Tibial artery (tissue), 4 donors: ENCODE results near the gene RNF144A.

ENCODE experiments used
- DNase-seq, 2 donors: peaks; one replicate each; pipeline ENCODE4 v3.0.0-alpha.2; 2019
- H3K27ac ChIP-seq, 2 donors: fragments of 200-600 bp; sonication (generic) in 1 of 2; 1 replicate in 1 of 2; 2 replicates in 1 of 2; pipeline ENCODE4 v1.5.1; 2018 to 2019; ENCODE audit warnings: mild to moderate bottlenecking in 1 of 2
- H3K27me3 ChIP-seq, 2 donors: fragments of 200-600 bp; sonication (generic) in 1 of 2; one replicate each; pipeline versions ENCODE4 v1.5.1 to v1.6.0; 2016 to 2019
- H3K36me3 ChIP-seq, 3 donors: fragments of 200-600 bp; sonication (generic) in 2 of 3; one replicate each; pipeline ENCODE4 v1.5.1; 2016 to 2019; ENCODE audit warnings: mild to moderate bottlenecking in 2 of 3
- H3K4me1 ChIP-seq, 4 donors: fragments of 200-600 bp; sonication (generic) in 2 of 4; 1 replicate in 3 of 4; 2 replicates in 1 of 4; pipeline ENCODE4 v1.5.1; 2016 to 2019
- H3K4me3 ChIP-seq, 2 donors: fragments of 200-600 bp; sonication (generic) in 1 of 2; 1 replicate in 1 of 2; 2 replicates in 1 of 2; pipeline ENCODE4 v1.5.1; 2018 to 2019; ENCODE audit warnings: mild to moderate bottlenecking in 2 of 2
- H3K9me3 ChIP-seq, 3 donors: fragments of 200-600 bp; sonication (generic) in 1 of 3; one replicate each; pipeline ENCODE4 v1.5.1; 2016 to 2019
- intact Hi-C: fragments of 100-400 bp; cut with DNase I; formaldehyde crosslinking; loops from one replicate; pipeline ENCODE4 v1.15.0; 2023; ENCODE audit warnings: low total_unique reads
- TF ChIP-seq, protein P1 (sequence below), 2 experiments: fragments of 200-600 bp in 1 of 2; fragments of 450-650 bp in 1 of 2; IDR thresholded peaks; one replicate each; pipeline ENCODE4 v1.5.1; 2017 to 2019; ENCODE audit warnings: antibody characterized with exemption in 2 of 2, mild to moderate bottlenecking in 1 of 2, moderate library complexity in 1 of 2

RNF144A gene

DNA sequence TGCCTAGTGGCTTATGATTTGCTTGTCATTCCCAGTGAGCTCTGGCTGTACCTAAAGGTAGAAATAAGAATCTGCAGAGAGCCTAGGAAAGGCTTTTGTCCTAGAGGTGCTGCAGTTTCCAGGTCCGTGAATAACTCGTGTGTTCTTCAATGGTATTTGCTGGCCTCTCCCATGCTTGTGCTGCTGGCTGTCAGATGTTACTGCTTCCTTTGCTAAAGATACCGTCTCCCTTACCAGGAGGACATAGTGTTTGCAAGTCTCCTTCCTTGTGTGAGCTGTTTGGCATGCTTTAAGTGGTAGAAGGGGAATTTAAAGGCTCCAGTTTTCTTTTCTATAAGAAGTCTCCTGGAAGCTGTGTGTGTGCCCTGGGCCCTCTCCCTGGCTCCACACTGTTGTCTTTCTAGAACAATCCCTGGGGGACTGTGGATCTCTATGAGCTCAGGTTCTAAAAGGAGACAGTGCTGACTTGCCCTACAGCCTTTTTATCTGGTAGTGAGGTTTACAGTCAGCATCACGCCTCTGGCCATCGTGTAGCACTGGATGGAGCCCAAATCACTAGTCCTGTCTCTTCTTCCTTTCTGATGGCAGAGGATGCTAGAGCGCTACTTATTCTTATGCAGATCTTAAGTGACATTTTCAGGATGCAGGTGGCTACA is 65.8 kb downstream of the RNF144A start:
- Histone ChIP-seq H3K36me3 (no peaks in the 10 kb centered on the region), H3K27me3 (no peaks in the 10 kb centered on the region), H3K4me1 (no peaks in the 10 kb centered on the region), H3K27ac (no peak overlapping the region), H3K9me3 (no peaks in the 10 kb centered on the region), H3K4me3 (no peak overlapping the region)
- no peak for DNase-seq
- TF ChIP-seq, protein P1, sequence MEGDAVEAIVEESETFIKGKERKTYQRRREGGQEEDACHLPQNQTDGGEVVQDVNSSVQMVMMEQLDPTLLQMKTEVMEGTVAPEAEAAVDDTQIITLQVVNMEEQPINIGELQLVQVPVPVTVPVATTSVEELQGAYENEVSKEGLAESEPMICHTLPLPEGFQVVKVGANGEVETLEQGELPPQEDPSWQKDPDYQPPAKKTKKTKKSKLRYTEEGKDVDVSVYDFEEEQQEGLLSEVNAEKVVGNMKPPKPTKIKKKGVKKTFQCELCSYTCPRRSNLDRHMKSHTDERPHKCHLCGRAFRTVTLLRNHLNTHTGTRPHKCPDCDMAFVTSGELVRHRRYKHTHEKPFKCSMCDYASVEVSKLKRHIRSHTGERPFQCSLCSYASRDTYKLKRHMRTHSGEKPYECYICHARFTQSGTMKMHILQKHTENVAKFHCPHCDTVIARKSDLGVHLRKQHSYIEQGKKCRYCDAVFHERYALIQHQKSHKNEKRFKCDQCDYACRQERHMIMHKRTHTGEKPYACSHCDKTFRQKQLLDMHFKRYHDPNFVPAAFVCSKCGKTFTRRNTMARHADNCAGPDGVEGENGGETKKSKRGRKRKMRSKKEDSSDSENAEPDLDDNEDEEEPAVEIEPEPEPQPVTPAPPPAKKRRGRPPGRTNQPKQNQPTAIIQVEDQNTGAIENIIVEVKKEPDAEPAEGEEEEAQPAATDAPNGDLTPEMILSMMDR (IDR thresholded peaks at IDR 0.05), result no peak
- intact Hi-C loops, result no loop called here

DNA sequence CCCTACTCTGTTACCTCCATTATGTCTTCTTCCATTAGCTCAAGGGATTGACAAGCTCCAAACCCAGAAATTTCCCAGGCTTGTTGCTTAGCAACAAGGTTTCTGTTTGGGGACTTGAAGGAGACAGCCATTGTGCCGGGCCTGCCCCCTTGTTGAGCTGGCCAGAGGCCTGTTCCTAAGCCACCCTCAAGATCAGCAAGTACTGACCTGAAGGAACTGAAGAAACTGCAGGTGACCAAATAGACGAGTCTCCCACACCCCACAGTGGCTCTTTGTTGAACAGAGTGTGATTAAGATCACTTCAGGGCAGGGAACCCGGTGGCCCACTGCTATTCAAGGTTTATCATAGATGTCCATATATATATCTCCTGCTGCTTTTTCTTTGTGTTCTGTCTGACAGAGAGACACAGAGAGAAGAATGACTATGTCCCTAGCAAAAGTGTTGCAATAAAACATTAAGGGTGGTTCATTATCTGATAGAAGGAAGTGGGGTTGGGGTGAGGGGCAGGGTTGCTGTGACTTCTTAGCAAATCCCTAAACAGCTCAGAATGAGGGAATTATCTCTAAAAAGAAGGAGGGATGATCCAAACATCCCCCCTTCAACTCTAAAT is 69.2 kb downstream of the RNF144A start:
- no peaks in the 10 kb centered on the region for H3K4me1 ChIP-seq
- H3K9me3 ChIP-seq, result no peaks in the 10 kb centered on the region
- intact Hi-C loops, result no loop called here
- H3K4me3 ChIP-seq, result no peak overlapping the region
- H3K27me3 ChIP-seq, result no peaks in the 10 kb centered on the region
- H3K27ac ChIP-seq, result no peak overlapping the region
- TF ChIP-seq, protein P1 (IDR thresholded peaks at IDR 0.05), result no peak
- DNase-seq, result no peak
- no peaks in the 10 kb centered on the region for H3K36me3 ChIP-seq

DNA sequence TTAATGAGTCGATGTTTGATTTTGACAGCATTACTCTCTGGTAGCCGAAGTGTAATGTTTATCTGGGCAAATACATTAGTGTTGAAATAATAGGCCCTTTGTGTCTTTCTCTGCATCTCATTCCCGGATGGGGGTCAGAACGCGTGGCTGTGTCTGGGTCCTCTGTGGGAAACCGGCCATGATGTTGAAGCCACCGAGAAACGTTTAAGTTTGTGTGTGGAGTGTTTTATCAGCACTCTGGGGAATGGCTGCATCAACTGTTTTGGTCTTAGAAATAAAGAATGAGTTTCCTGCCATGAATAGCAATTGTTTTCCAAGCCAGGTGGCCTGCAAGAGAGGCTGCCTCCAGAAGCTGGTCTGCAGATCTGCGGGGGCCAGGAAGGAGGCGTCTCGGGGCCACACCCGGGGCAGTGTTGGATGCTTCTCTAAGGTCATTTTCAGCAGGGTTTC is 69.7 kb downstream of the RNF144A start:
- H3K27ac ChIP-seq, result no peak overlapping the region
- H3K36me3 ChIP-seq, result no peaks in the 10 kb centered on the region
- no peak overlapping the region for H3K4me3 ChIP-seq
- intact Hi-C loops, result no loop called here
- TF ChIP-seq, protein P1 (IDR thresholded peaks at IDR 0.05), result no peak
- H3K27me3 ChIP-seq, result no peaks in the 10 kb centered on the region
- H3K9me3 ChIP-seq, result no peaks in the 10 kb centered on the region
- DNase-seq, result no peak
- no peaks in the 10 kb centered on the region for H3K4me1 ChIP-seq

DNA sequence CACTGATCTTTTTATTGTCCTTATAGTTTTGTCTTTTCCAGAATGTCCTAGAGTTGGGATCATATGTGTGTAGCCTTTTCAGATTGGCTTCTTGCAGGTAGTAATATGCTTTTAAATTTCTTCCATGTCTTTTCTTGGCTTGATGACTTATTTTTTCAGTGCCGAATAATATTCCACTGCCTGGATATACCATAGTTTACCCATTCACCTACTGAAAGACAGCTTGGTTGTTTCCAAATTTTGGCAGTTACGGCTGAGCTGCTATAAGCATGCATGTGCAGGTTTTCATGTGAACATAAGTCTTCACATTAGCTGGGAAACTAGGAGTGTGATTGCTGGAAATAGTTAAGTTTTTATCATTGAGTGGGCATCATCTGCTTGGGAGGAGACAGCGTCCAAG is 73.7 kb downstream of the RNF144A start:
- intact Hi-C loops, result no loop called here
- no peaks in the 10 kb centered on the region for H3K9me3 ChIP-seq
- no peak overlapping the region for H3K4me3 ChIP-seq
- H3K27ac ChIP-seq, result no peak overlapping the region
- no peaks in the 10 kb centered on the region for H3K27me3 ChIP-seq
- no peaks in the 10 kb centered on the region for H3K36me3 ChIP-seq
- DNase-seq, result no peak
- TF ChIP-seq, protein P1 (IDR thresholded peaks at IDR 0.05), result no peak
- peaks cover 0 to 5% (median 2%) of the 10 kb centered on the region in 4 donors for H3K4me1 ChIP-seq

DNA sequence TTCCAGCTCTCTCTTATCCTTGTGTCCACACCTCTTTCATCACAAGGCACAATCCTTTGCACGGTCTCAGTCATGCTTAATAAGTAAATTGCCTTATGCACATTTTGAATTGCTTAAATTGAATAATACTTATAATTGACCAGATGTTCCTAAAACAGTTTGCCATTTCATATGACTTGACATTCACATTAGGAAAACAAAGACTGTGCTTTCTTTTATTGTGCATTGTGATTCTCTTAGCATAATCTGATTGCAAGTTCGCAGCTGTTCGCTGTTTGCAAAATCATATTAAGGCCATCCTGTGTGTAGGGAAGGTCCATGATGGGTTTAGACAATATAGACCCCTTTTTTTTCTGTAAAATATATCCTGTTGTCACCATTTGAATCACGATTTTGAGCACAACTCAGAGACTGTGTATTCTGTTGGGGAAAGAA is 75.6 kb downstream of the RNF144A start:
- H3K36me3 ChIP-seq, result no peaks in the 10 kb centered on the region
- peak overlapping the region in 1 of 2 donors; percentile 22 for H3K27ac ChIP-seq
- H3K4me3 ChIP-seq, result no peak overlapping the region
- no peak for DNase-seq
- H3K27me3 ChIP-seq, result no peaks in the 10 kb centered on the region
- peaks cover 0 to 5% (median 2%) of the 10 kb centered on the region in 4 donors for H3K4me1 ChIP-seq
- no peaks in the 10 kb centered on the region for H3K9me3 ChIP-seq
- TF ChIP-seq, protein P1 (IDR thresholded peaks at IDR 0.05), result no peak
- intact Hi-C loops, result no loop called here
